HEK293 (cell line): Measurements from ENCODE around the gene WDFY2.

Source experiments
- ZNF274 ChIP-seq, 2 experiments: fragments of 200-500 bp in 1 of 2; fragments of 450-650 bp in 1 of 2; sonication (Bioruptor generic) in 1 of 2; formaldehyde crosslinking in 1 of 2; IDR thresholded peaks; 2 replicates each; pipeline versions ENCODE4 v1.5.1 to v1.6.1; 2014 to 2016; ENCODE audit warnings: borderline replicate concordance in 1 of 2, inconsistent platforms in 1 of 2, low read length in 1 of 2, missing biosample characterization in 1 of 2, missing genetic modification characterization in 1 of 2
- TF ChIP-seq, protein P1 (sequence below): IDR thresholded peaks from 2 replicates; pipeline ENCODE4 v1.6.1; 2011; ENCODE audit warnings: mild to moderate bottlenecking, low read depth, low read length, borderline replicate concordance
- TF ChIP-seq, protein P2 (sequence below): fragments of 450-650 bp; formaldehyde crosslinking; IDR thresholded peaks from 2 replicates; pipeline ENCODE4 v1.5.1; 2016; ENCODE audit warnings: missing biosample characterization, missing genetic modification characterization

DNA sequence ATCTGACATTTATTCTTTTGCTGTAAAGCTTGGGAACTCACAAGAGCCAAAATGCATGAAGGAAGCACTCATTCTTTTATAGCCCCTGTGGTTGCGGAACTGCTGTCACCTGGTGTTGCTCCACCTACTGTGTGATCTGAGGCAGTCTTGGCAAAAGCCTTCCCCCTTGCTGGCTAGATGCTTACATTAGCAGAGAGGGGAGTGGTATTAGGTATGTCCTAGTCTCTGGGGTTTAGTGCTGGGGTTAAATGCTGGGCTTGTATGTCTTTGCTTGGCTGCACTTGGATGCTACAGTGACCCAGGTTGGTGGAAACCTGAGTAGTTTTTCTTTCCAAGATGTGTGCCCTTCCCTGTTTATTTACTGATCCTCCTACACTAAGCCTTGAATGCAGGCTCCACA lies 99.3 kb downstream of the WDFY2 start:
- TF ChIP-seq ZNF274 (IDR thresholded peaks at IDR 0.05; ENCODE audit: low read length): no peak
- no peak for TF ChIP-seq ZNF274 (tag by site-specific recombination; IDR thresholded peaks at IDR 0.05; ENCODE audit: borderline replicate concordance)
- TF ChIP-seq, protein P1, sequence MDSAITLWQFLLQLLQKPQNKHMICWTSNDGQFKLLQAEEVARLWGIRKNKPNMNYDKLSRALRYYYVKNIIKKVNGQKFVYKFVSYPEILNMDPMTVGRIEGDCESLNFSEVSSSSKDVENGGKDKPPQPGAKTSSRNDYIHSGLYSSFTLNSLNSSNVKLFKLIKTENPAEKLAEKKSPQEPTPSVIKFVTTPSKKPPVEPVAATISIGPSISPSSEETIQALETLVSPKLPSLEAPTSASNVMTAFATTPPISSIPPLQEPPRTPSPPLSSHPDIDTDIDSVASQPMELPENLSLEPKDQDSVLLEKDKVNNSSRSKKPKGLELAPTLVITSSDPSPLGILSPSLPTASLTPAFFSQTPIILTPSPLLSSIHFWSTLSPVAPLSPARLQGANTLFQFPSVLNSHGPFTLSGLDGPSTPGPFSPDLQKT: no peak
- TF ChIP-seq, protein P2, sequence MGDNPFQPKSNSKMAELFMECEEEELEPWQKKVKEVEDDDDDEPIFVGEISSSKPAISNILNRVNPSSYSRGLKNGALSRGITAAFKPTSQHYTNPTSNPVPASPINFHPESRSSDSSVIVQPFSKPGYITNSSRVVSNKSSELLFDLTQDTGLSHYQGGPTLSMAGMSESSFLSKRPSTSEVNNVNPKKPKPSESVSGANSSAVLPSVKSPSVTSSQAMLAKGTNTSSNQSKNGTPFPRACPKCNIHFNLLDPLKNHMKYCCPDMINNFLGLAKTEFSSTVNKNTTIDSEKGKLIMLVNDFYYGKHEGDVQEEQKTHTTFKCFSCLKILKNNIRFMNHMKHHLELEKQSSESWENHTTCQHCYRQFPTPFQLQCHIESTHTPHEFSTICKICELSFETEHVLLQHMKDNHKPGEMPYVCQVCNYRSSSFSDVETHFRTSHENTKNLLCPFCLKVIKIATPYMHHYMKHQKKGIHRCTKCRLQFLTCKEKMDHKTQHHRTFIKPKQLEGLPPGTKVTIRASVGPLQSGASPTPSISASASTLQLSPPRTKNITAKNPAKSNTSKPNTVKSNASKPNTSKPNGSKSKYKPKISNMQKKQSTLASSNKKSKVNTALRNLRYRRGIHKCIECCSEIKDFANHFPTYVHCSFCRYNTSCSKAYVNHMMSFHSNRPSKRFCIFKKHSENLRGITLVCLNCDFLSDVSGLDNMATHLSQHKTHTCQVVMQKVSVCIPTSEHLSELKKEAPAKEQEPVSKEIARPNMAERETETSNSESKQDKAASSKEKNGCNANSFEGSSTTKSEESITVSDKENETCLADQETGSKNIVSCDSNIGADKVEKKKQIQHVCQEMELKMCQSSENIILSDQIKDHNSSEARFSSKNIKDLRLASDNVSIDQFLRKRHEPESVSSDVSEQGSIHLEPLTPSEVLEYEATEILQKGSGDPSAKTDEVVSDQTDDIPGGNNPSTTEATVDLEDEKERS (tag by site-specific recombination): no peak
